Cardiac muscle cell (in vitro differentiated cells and primary cell): Measurements from ENCODE around the gene ISYNA1. TPM values are rescaled to one million over a fixed set of nuclear protein-coding genes. Genes with fewer than 3 reads are reported as not detected.

Source experiments
- DNase-seq, 2 donors: peaks; one replicate each; pipeline versions ENCODE4 v3.0.0 to v3.0.0-alpha.2; 2010 to 2017; ENCODE audit warnings: low read depth in 1 of 2, low spot score in 1 of 2
- H3K27ac ChIP-seq: fragments of 200-600 bp; sonication (generic); 2 replicates; pipeline ENCODE4 v1.5.1; 2016
- H3K27me3 ChIP-seq: fragments of 200-600 bp; sonication (generic); 2 replicates; pipeline ENCODE4 v1.6.0; 2016; ENCODE audit warnings: control low read depth
- H3K36me3 ChIP-seq: fragments of 200-600 bp; sonication (generic); 2 replicates; pipeline ENCODE4 v1.5.1; 2016; ENCODE audit warnings: control low read depth
- H3K4me1 ChIP-seq: fragments of 200-600 bp; sonication (generic); 2 replicates; pipeline ENCODE4 v1.8.1; 2017; ENCODE audit warnings: low read depth, mild to moderate bottlenecking, mixed run types
- H3K4me3 ChIP-seq: fragments of 200-600 bp; sonication (generic); 2 replicates; pipeline ENCODE4 v1.5.1; 2016; ENCODE audit warnings: mild to moderate bottlenecking
- H3K9me3 ChIP-seq: fragments of 200-600 bp; sonication (generic); 2 replicates; pipeline ENCODE4 v1.5.1; 2017; ENCODE audit warnings: low read depth, mild to moderate bottlenecking, control low read depth
- polyA plus RNA-seq: library from polyadenylated mRNA; unstranded; fragments of >200 nt; fragmentation: Nextera tagmentation; extraction: Ambion mirVana; gene quantifications from 2 replicates; pipeline ENCODE4 v1.2.1, GENCODE V29; 2016
- total RNA-seq: library from RNA; depleted of rRNA; stranded (reverse); fragments of >200 nt; gene quantifications from 2 replicates; pipeline ENCODE4 v1.2.3, GENCODE V29; 2016
- TF ChIP-seq, protein P1 (sequence below): IDR thresholded peaks from 2 replicates; pipeline ENCODE4 v1.5.1; 2012; ENCODE audit warnings: low read depth, mild to moderate bottlenecking, low read length

Gene ISYNA1
- 218 and 298 TPM in 2 replicates for total RNA-seq
- polyA plus RNA-seq, result 370 and 442 TPM in 2 replicates

DNA sequence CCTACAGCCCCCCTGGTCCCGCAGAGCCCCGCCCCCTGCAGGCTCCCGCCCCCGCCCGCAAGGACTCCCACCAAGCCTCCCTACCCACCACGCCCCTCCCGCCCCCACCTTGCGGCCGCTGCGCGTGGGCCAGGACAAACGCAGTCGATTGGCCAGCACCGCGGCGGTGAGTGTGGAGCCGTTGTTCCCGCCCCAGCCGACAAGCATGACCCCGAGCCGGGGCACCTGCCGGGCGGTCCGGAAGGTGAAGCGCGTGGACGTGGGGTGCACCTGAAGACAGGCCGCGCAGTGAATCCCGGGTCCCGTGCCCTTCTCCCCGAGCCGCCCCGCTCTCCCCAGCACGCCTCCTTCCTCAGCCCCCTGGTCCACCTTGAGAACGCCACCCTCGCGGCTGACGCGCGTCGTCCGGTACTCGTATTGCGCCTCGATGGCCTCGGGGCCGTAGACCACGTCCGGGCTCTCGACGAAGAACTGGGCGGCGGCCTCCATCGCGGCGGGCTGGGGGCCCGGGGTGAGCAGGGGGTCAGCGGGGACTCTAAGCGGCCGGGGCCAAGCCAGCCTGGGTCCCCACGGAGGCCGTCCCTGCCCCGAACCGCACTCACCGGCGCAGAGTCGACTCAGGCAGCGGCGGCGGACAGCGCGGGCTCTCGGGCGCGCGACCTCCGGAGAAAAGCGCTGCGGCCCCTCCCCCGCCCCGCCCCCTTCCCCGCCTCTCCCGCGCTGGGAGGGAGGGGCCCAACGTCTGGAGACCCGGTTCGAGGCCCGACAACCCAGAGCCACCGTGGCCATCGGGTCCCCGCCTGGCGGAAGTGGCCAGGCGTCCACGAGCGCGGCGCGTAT lies at the start of gene ISYNA1:
TSS of gene ISYNA1 (minus strand) at position 643 of the 840 bp plus-strand sequence. CDS start at position 489, 154 bp downstream.
- no peaks in the 10 kb centered on the region for H3K36me3 ChIP-seq
- H3K4me1 ChIP-seq, result peaks cover 33% of the 10 kb centered on the region
- TF ChIP-seq, protein P1, sequence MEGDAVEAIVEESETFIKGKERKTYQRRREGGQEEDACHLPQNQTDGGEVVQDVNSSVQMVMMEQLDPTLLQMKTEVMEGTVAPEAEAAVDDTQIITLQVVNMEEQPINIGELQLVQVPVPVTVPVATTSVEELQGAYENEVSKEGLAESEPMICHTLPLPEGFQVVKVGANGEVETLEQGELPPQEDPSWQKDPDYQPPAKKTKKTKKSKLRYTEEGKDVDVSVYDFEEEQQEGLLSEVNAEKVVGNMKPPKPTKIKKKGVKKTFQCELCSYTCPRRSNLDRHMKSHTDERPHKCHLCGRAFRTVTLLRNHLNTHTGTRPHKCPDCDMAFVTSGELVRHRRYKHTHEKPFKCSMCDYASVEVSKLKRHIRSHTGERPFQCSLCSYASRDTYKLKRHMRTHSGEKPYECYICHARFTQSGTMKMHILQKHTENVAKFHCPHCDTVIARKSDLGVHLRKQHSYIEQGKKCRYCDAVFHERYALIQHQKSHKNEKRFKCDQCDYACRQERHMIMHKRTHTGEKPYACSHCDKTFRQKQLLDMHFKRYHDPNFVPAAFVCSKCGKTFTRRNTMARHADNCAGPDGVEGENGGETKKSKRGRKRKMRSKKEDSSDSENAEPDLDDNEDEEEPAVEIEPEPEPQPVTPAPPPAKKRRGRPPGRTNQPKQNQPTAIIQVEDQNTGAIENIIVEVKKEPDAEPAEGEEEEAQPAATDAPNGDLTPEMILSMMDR, result no peak
- peak within 1 kb of the TSS; percentile 95 for H3K27ac ChIP-seq
- peak; percentile 68 to 75 for DNase-seq
- H3K4me3 ChIP-seq, result peak within 1 kb of the TSS; percentile 55
- no peaks in the 10 kb centered on the region for H3K27me3 ChIP-seq
- H3K9me3 ChIP-seq, result no peaks in the 10 kb centered on the region

DNA sequence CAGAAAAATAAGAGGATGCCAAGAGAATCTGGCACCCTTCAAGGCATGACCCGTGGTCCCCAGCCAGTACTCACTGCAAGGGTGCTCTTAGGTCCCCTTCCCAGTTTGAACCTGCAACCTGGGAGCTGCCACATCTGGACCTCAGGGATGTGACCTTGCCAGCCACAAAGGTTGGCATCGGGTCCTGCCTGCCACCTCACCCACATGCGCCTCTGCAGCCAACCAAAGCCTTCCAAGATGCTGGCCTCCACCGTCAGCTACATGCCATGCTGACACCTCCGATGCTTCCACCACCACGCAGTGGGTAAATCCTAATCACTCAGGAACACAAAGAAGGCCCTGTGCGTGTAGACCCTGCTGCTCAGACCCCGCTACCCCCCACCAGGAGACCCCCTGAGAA lies 48.8 kb upstream of the ISYNA1 start:
- Histone ChIP-seq H3K4me1 (peaks cover 26% of the 10 kb centered on the region), H3K27me3 (no peaks in the 10 kb centered on the region)

DNA sequence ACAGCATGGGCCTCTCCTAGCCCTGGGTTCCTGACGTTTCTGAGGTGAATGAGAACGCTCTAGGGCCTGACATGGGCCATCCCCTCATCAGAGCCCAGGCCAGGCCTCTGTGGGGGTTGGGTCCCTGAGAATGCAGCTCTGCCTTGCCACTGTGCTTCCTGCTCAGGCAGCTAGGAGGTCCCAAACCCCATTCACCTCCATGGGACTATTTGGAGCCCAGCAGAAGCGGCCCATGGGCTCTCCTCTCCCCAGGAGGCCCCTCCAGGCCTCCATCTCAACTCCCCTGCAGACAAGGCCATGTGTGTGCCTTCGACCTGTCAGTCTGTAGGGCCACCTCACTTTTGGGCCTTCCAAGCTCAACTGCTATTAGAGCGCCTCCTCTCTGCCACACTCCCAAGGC lies 47.1 kb upstream of the ISYNA1 start:
- Histone ChIP-seq H3K4me3 (no peak overlapping the region), H3K27ac (no peak overlapping the region), H3K36me3 (no peaks in the 10 kb centered on the region)

More for the DNA sequence above, 48.8 kb upstream of the ISYNA1 start:
- no peak overlapping the region for H3K4me3 ChIP-seq
- H3K9me3 ChIP-seq, result no peaks in the 10 kb centered on the region
- H3K27ac ChIP-seq, result no peak overlapping the region
- DNase-seq, result no peak
- no peaks in the 10 kb centered on the region for H3K36me3 ChIP-seq
- TF ChIP-seq, protein P1, result no peak

GRCh38 chr19:18483119-18483890 lies 45.4 kb upstream of the ISYNA1 start:
- no peak for DNase-seq
- peaks cover 14% of the 10 kb centered on the region for H3K4me1 ChIP-seq
- no peak overlapping the region for H3K4me3 ChIP-seq
- TF ChIP-seq, protein P1, result no peak
- no peaks in the 10 kb centered on the region for H3K27me3 ChIP-seq
- no peak overlapping the region for H3K27ac ChIP-seq
- H3K9me3 ChIP-seq, result no peaks in the 10 kb centered on the region
- no peaks in the 10 kb centered on the region for H3K36me3 ChIP-seq

More for the DNA sequence above, 47.1 kb upstream of the ISYNA1 start:
- no peak for DNase-seq
- Histone ChIP-seq H3K4me1 (peaks cover 28% of the 10 kb centered on the region), H3K27me3 (no peaks in the 10 kb centered on the region), H3K9me3 (no peaks in the 10 kb centered on the region)
- TF ChIP-seq, protein P1, result no peak

- DNase-seq, result no peak
Measured at GRCh38 chr19:18481505-18482222, 43.7 kb upstream of the ISYNA1 start.

More at GRCh38 chr19:18481505-18482222, 43.7 kb upstream of the ISYNA1 start:
- Histone ChIP-seq H3K36me3 (no peaks in the 10 kb centered on the region), H3K9me3 (no peaks in the 10 kb centered on the region), H3K4me1 (peaks cover 14% of the 10 kb centered on the region), H3K4me3 (no peak overlapping the region), H3K27ac (no peak overlapping the region), H3K27me3 (no peaks in the 10 kb centered on the region)
- TF ChIP-seq, protein P1, result no peak
